K562 (cell line): ENCODE results near the gene PLTP. TPM values are rescaled to one million over a fixed set of nuclear protein-coding genes. Genes with fewer than 3 reads are reported as not detected.

Source experiments
- BCOR ChIP-seq: fragments of 450-650 bp; IDR thresholded peaks from 2 replicates; pipeline ENCODE4 v1.6.1; 2016
- BDP1 ChIP-seq: IDR thresholded peaks from 3 replicates; pipeline ENCODE4 v1.6.1; 2011; ENCODE audit not compliant: insufficient read length, insufficient read depth
- CAMTA2 ChIP-seq: fragments of 250-450 bp; sonication (Bioruptor Pico); conservative IDR thresholded peaks from 2 replicates; pipeline ENCODE4 v1.5.1; 2022
- EZH2 ChIP-seq: IDR thresholded peaks from 2 replicates; pipeline ENCODE4 v1.6.1; 2012; ENCODE audit warnings: low read depth, mild to moderate bottlenecking, inconsistent platforms, low read length, borderline replicate concordance
- FOXA3 ChIP-seq, 2 experiments: fragments of 450-650 bp in 1 of 2; sonication (generic) in 1 of 2; formaldehyde crosslinking; IDR thresholded peaks in 1 of 2; conservative IDR thresholded peaks in 1 of 2; 2 replicates each; pipeline versions ENCODE4 v1.4.0 to v1.8.0; 2020 to 2022; ENCODE audit warnings: mild to moderate bottlenecking in 2 of 2, missing genetic modification reagents in 1 of 2
- HEY1 ChIP-seq: fragments of 250-450 bp; sonication (Bioruptor Pico); IDR thresholded peaks from 2 replicates; pipeline ENCODE4 v1.5.0; 2020; ENCODE audit warnings: mild to moderate bottlenecking, moderate library complexity, borderline replicate concordance
- IRF9 ChIP-seq: fragments of 450-650 bp; IDR thresholded peaks from 2 replicates; pipeline ENCODE4 v1.6.1; 2016; ENCODE audit warnings: missing biosample characterization, missing genetic modification characterization
- KLF13 ChIP-seq: fragments of 450-650 bp; IDR thresholded peaks from 2 replicates; pipeline ENCODE4 v1.6.1; 2016; ENCODE audit warnings: missing genetic modification characterization, low read depth, mild to moderate bottlenecking, missing compliant biosample characterization, moderate library complexity, borderline replicate concordance
- MCM3 ChIP-seq: fragments of 450-650 bp; IDR thresholded peaks from 2 replicates; pipeline ENCODE4 v1.6.1; 2016
- NFE2L1 ChIP-seq: fragments of 450-650 bp; IDR thresholded peaks from 2 replicates; pipeline ENCODE4 v1.6.1; 2016; ENCODE audit warnings: missing genetic modification characterization, low read depth, mild to moderate bottlenecking, missing compliant biosample characterization, moderate library complexity, borderline replicate concordance
- NFIX ChIP-seq: fragments of 250-450 bp; sonication (Bioruptor Pico); IDR thresholded peaks from 2 replicates; pipeline ENCODE4 v1.4.0; 2020; ENCODE audit warnings: low read depth, mild to moderate bottlenecking, moderate library complexity
- SIX5 ChIP-seq, 2 experiments: IDR thresholded peaks; 2 replicates each; pipeline ENCODE4 v1.6.1; 2011; ENCODE audit warnings: low read length in 2 of 2, borderline replicate concordance in 1 of 2, low read depth in 1 of 2, mild to moderate bottlenecking in 1 of 2, moderate library complexity in 1 of 2; ENCODE audit not compliant: insufficient read depth in 1 of 2
- SREBF2 ChIP-seq: sonication (generic); formaldehyde crosslinking; IDR thresholded peaks from 2 replicates; pipeline ENCODE4 v1.4.0; 2020; ENCODE audit warnings: mild to moderate bottlenecking, missing genetic modification reagents
- ZNF12 ChIP-seq: sonication (generic); formaldehyde crosslinking; IDR thresholded peaks from 2 replicates; pipeline ENCODE4 v1.4.0; 2020; ENCODE audit warnings: mild to moderate bottlenecking, missing genetic modification reagents
- ZNF407 ChIP-seq: fragments of 450-650 bp; IDR thresholded peaks from 2 replicates; pipeline ENCODE4 v1.6.1; 2016; ENCODE audit warnings: low read depth
- ZNF780A ChIP-seq: fragments of 250-450 bp; sonication (Bioruptor Pico); IDR thresholded peaks from 2 replicates; pipeline ENCODE4 v1.5.0; 2021; ENCODE audit warnings: mild to moderate bottlenecking
- ZNF830 ChIP-seq: fragments of 250-450 bp; sonication (Bioruptor Pico); IDR thresholded peaks from 2 replicates; pipeline ENCODE4 v1.5.0; 2021; ENCODE audit warnings: mild to moderate bottlenecking
- polyA plus RNA-seq, 8 experiments: library from polyadenylated mRNA; depleted of rRNA in 4 of 8; stranded (reverse) in 5 of 8; unstranded in 3 of 8; fragments of >200 nt; fragmentation: Nextera tagmentation in 2 of 8; fragmentation: Illumina TruSeq in 1 of 8; extraction: Ambion mirVana in 2 of 8; extraction: Trizol in 1 of 8; gene quantifications; 2 replicates each; pipeline versions ENCODE4 v1.2.1 to v1.2.3, GENCODE V29; 2011 to 2014; ENCODE audit warnings: inconsistent platforms in 1 of 8, missing spikeins in 1 of 8
- total RNA-seq, 7 experiments: library from RNA; depleted of rRNA in 6 of 7; stranded (reverse); fragments of >200 nt in 6 of 7; fragmentation: Illumina TruSeq in 2 of 7; extraction: Trizol in 2 of 7; gene quantifications; 2 replicates each; pipeline versions ENCODE4 v1.2.1 to v1.2.3, GENCODE V29; 2011 to 2021; ENCODE audit warnings: low replicate concordance in 1 of 7

Gene PLTP
- total and polyA plus RNA-seq, 9 of the 15 experiments (the other 6 are each of a cell fraction or from before 2014, with no cell fraction given) = 2.8 to 29.3 (median 17.6) TPM

- TF ChIP-seq ZNF12 (CRISPR knock-in tag) = peak; percentile 67; the same call in 1 of the 2 replicates
- no peak for TF ChIP-seq ZNF407
- no peak for TF ChIP-seq BDP1
- no peak for TF ChIP-seq ZNF830 (CRISPR knock-in tag)
- 0 out of 4 replicates have a peak, but pooled peaks of 1 of the 2 experiments have one; percentile 19 for TF ChIP-seq SIX5 (IDR thresholded peaks at IDR 0.05; ENCODE audit: borderline replicate concordance in 1 of 2, insufficient read depth in 1 of 2, low read depth in 1 of 2, low read length in 2 of 2)
- TF ChIP-seq NFIX = no peak
- TF ChIP-seq SREBF2 = no peak
- no peak for TF ChIP-seq IRF9 (tag)
- TF ChIP-seq NFE2L1 (tag) = no peak
- no peak for TF ChIP-seq MCM3
- no peak for TF ChIP-seq HEY1 (CRISPR knock-in tag)
- peak; percentile 80 for TF ChIP-seq KLF13 (tag)
- no peak; a peak in 1 of 4 replicates for TF ChIP-seq FOXA3 (CRISPR knock-in tag; conservative IDR thresholded peaks at IDR 0.05 in 1 of 2, IDR thresholded peaks at IDR 0.05 in 1 of 2)
- TF ChIP-seq BCOR = peak; percentile 63; the same call in 1 of the 2 replicates
- no peak for TF ChIP-seq CAMTA2 (CRISPR knock-in tag)
- TF ChIP-seq ZNF780A (CRISPR knock-in tag) = no peak
- TF ChIP-seq EZH2 = no peak
Observed at GRCh38 chr20:45890985-45891983, 20.7 kb downstream of the PLTP start, which contains the start of the genes CTSA and NEURL2 (continued).
